Measurements from ENCODE around the gene TIAM1.

TIAM1 gene

GRCh38 chr21:31117128-31117916 lies 226.7 kb downstream of the TIAM1 start:
- TF ChIP-seq ZNF274 (IDR thresholded peaks at IDR 0.05; ENCODE audit: low read depth, low read length), result no peak
- H3K4me3 ChIP-seq (ENCODE audit: low read length), result no peak overlapping the region

- no peak for TF ChIP-seq ZNF274 (IDR thresholded peaks at IDR 0.05; ENCODE audit: low read depth, low read length)
These were observed 228.8 kb downstream of the TIAM1 start for GRCh38 chr21:31115249-31115648.

GRCh38 chr21:31111093-31111492 lies 233.0 kb downstream of the TIAM1 start:
- no peak for TF ChIP-seq ZNF274 (IDR thresholded peaks at IDR 0.05; ENCODE audit: low read depth, low read length)
- H3K4me3 ChIP-seq (ENCODE audit: low read length), result no peak overlapping the region

More at GRCh38 chr21:31115249-31115648, 228.8 kb downstream of the TIAM1 start:
- H3K4me3 ChIP-seq (ENCODE audit: low read length), result no peak overlapping the region

GRCh38 chr21:31110430-31110829 lies 233.6 kb downstream of the TIAM1 start:
- TF ChIP-seq ZNF274 (IDR thresholded peaks at IDR 0.05; ENCODE audit: low read depth, low read length), result no peak
- H3K4me3 ChIP-seq (ENCODE audit: low read length), result no peak overlapping the region

- TF ChIP-seq ZNF274 (IDR thresholded peaks at IDR 0.05; ENCODE audit: low read depth, low read length), result no peak
These were observed 236.2 kb downstream of the TIAM1 start for GRCh38 chr21:31107871-31108270.

GRCh38 chr21:31107176-31107785 lies 236.8 kb downstream of the TIAM1 start:
- no peak overlapping the region for H3K4me3 ChIP-seq (ENCODE audit: low read length)
- no peak for TF ChIP-seq ZNF274 (IDR thresholded peaks at IDR 0.05; ENCODE audit: low read depth, low read length)

More at GRCh38 chr21:31107871-31108270, 236.2 kb downstream of the TIAM1 start:
- no peak overlapping the region for H3K4me3 ChIP-seq (ENCODE audit: low read length)

- H3K4me3 ChIP-seq (ENCODE audit: low read length), result no peak overlapping the region; the same call in 1 of the 2 replicates
- TF ChIP-seq ZNF274 (IDR thresholded peaks at IDR 0.05; ENCODE audit: low read depth, low read length), result no peak
These were observed 240.3 kb downstream of the TIAM1 start for GRCh38 chr21:31103571-31104265.

- no peak overlapping the region for H3K4me3 ChIP-seq (ENCODE audit: low read length)
- TF ChIP-seq ZNF274 (IDR thresholded peaks at IDR 0.05; ENCODE audit: low read depth, low read length), result no peak
These were observed 240.9 kb downstream of the TIAM1 start for GRCh38 chr21:31103163-31103562.

GRCh38 chr21:31099122-31099521 lies 244.9 kb downstream of the TIAM1 start:
- TF ChIP-seq ZNF274 (IDR thresholded peaks at IDR 0.05; ENCODE audit: low read depth, low read length), result no peak
- H3K4me3 ChIP-seq (ENCODE audit: low read length), result no peak overlapping the region

- no peak overlapping the region for H3K4me3 ChIP-seq (ENCODE audit: low read length)
- TF ChIP-seq ZNF274 (IDR thresholded peaks at IDR 0.05; ENCODE audit: low read depth, low read length), result no peak
These were observed 245.5 kb downstream of the TIAM1 start for GRCh38 chr21:31098576-31099005.

GRCh38 chr21:31092832-31093625 lies 251.0 kb downstream of the TIAM1 start:
- H3K4me3 ChIP-seq (ENCODE audit: low read length), result no peak overlapping the region
- TF ChIP-seq ZNF274 (IDR thresholded peaks at IDR 0.05; ENCODE audit: low read depth, low read length), result no peak

GRCh38 chr21:31090376-31090775 lies 253.7 kb downstream of the TIAM1 start:
- TF ChIP-seq ZNF274 (IDR thresholded peaks at IDR 0.05; ENCODE audit: low read depth, low read length), result no peak
- H3K4me3 ChIP-seq (ENCODE audit: low read length), result no peak overlapping the region

GRCh38 chr21:31088474-31088751 lies 255.6 kb downstream of the TIAM1 start:
- TF ChIP-seq ZNF274 (IDR thresholded peaks at IDR 0.05; ENCODE audit: low read depth, low read length), result no peak
- no peak overlapping the region for H3K4me3 ChIP-seq (ENCODE audit: low read length)
